ENCODE results near the gene TPD52L1. TPM values are rescaled to one million over a fixed set of nuclear protein-coding genes. Genes with fewer than 3 reads are reported as not detected.

TPD52L1 gene
- total RNA-seq, 1 donor from 2014 or later = 200 TPM

DNA sequence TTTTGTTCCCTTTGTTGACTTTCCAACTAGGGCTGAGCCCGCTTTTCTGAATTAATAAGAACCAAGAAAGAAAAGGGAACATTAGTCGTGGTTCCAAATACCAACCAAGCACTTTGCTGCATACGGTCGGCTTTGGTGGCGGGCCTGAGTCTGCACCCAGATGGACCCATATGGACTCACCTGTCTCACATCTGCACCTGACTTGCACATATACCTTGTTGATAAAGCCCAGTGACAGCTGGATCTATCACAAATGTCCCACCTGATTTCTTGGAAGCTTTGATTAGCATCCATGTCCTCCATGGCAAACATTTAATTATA, 39.0 kb downstream of the TPD52L1 start:
- no peak for DNase-seq (ENCODE audit: low spot score in 2 of 2, unreplicated experiment in 2 of 2)
- Mint-ChIP-seq H3K4me1 (peaks cover 68% of the 10 kb centered on the region), H3K27ac (peak overlapping the region; percentile 43), H3K4me3 (no peak overlapping the region), H3K27me3 (ENCODE audit: low read depth) (no peaks in the 10 kb centered on the region), H3K9me3 (no peaks in the 10 kb centered on the region), H3K36me3 (no peaks in the 10 kb centered on the region)
- TF ChIP-seq, protein P1, sequence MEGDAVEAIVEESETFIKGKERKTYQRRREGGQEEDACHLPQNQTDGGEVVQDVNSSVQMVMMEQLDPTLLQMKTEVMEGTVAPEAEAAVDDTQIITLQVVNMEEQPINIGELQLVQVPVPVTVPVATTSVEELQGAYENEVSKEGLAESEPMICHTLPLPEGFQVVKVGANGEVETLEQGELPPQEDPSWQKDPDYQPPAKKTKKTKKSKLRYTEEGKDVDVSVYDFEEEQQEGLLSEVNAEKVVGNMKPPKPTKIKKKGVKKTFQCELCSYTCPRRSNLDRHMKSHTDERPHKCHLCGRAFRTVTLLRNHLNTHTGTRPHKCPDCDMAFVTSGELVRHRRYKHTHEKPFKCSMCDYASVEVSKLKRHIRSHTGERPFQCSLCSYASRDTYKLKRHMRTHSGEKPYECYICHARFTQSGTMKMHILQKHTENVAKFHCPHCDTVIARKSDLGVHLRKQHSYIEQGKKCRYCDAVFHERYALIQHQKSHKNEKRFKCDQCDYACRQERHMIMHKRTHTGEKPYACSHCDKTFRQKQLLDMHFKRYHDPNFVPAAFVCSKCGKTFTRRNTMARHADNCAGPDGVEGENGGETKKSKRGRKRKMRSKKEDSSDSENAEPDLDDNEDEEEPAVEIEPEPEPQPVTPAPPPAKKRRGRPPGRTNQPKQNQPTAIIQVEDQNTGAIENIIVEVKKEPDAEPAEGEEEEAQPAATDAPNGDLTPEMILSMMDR (IDR thresholded peaks at IDR 0.05; ENCODE audit: unreplicated experiment) = peak; percentile 30

DNA sequence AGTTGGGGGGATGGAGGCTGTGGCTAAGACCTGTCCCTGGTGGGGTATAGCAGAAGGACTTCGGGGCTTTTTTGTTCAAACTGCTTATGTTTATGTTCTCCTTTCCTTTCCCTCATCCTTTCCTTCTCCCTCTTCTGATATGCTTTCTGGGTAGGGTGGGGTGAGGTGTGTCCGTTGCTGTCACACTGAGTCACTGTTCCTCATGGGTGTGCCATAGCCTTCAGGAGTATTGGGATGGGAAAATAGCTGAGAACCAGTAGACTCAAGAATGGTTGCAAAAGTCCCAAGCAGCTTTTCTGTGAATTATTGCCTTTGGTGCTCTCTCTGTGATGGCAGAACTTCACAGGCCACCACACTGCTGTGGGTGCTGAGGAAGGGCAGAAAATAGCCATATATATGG, 39.6 kb downstream of the TPD52L1 start:
- no peaks in the 10 kb centered on the region for H3K27me3 Mint-ChIP-seq (ENCODE audit: low read depth)
- peaks cover 70% of the 10 kb centered on the region for H3K4me1 Mint-ChIP-seq
- H3K27ac Mint-ChIP-seq = peak overlapping the region; percentile 12

DNA sequence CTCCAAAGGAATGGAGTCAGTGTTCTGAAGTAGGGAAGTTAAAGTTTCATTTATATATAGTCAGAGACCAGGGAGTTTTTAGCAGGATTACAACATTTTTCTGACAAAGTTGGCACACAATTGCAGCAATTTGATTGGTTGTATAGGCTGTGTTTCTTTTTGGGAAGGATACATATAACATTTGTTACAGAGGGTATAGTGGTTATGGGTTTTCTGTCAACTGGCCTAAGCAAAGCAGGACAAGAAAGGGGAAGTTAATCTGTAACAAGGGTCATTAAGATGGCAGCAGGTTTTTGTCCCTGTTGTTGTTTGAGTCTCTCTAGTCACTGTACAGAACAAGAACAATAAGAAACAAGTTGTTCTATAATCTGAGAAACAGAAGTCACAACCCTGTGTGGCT, 41.4 kb downstream of the TPD52L1 start:
- no peaks in the 10 kb centered on the region for H3K27me3 Mint-ChIP-seq (ENCODE audit: low read depth)
- H3K9me3 Mint-ChIP-seq = no peaks in the 10 kb centered on the region
- no peaks in the 10 kb centered on the region for H3K36me3 Mint-ChIP-seq
- DNase-seq (ENCODE audit: low spot score in 2 of 2, unreplicated experiment in 2 of 2) = no peak
- H3K4me3 Mint-ChIP-seq = no peak overlapping the region
- peak overlapping the region; percentile 87 for H3K27ac Mint-ChIP-seq
- H3K4me1 Mint-ChIP-seq = peaks cover 68% of the 10 kb centered on the region
- TF ChIP-seq, protein P1 (IDR thresholded peaks at IDR 0.05; ENCODE audit: unreplicated experiment) = no peak

More for the DNA sequence above, 39.6 kb downstream of the TPD52L1 start:
- H3K4me3 Mint-ChIP-seq = no peak overlapping the region
- TF ChIP-seq, protein P1 (IDR thresholded peaks at IDR 0.05; ENCODE audit: unreplicated experiment) = no peak
- H3K36me3 Mint-ChIP-seq = no peaks in the 10 kb centered on the region
- no peaks in the 10 kb centered on the region for H3K9me3 Mint-ChIP-seq
- no peak for DNase-seq (ENCODE audit: low spot score in 2 of 2, unreplicated experiment in 2 of 2)

DNA sequence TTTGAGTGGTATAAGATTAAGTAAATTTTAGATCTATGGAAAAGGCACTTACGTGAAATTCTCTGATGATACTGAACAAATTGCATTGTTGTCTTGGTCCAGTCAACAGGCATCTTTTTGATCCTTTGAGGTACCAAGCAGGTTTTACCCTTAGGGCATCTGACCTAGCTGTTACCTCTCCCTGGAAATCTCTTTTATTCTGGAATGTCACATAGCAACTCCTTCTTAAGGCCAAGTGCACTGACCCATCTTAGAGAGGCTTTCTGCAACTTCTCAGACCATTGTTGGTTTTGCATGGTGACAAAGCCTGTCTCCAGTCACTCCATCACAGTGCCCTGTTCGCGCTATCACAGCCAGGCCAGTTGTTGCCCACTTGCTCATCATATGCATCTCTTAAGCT, 42.0 kb downstream of the TPD52L1 start:
- Mint-ChIP-seq H3K27ac (peak overlapping the region; percentile 87), H3K27me3 (ENCODE audit: low read depth) (no peaks in the 10 kb centered on the region), H3K4me1 (peaks cover 73% of the 10 kb centered on the region), H3K4me3 (no peak overlapping the region), H3K9me3 (no peaks in the 10 kb centered on the region), H3K36me3 (no peaks in the 10 kb centered on the region)
- no peak for DNase-seq (ENCODE audit: low spot score in 2 of 2, unreplicated experiment in 2 of 2)
- TF ChIP-seq, protein P1 (IDR thresholded peaks at IDR 0.05; ENCODE audit: unreplicated experiment) = no peak

DNA sequence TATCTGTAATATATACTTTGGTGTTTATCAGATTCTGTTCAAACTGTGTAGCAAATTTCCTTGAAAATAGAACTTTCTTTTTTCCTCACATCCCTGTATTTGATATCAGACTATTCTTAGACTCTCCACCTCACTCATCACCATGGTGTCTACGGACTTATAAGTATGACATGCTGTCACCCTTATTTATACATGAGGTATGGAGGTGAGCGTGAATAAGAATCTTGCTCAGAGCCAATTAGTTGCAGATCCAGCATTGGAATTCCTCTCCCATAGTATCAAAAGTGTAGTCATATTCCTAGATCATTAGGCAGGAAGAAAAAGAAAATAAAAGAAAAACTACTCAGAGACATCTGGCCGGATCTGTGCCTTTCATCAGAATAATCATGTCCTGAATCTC, 43.0 kb downstream of the TPD52L1 start:
- H3K4me1 Mint-ChIP-seq = peaks cover 75% of the 10 kb centered on the region
- DNase-seq (ENCODE audit: low spot score in 2 of 2, unreplicated experiment in 2 of 2) = no peak
- peak overlapping the region; percentile 84 for H3K27ac Mint-ChIP-seq
- H3K9me3 Mint-ChIP-seq = no peaks in the 10 kb centered on the region
- no peaks in the 10 kb centered on the region for H3K27me3 Mint-ChIP-seq (ENCODE audit: low read depth)
- no peak overlapping the region for H3K4me3 Mint-ChIP-seq
- no peaks in the 10 kb centered on the region for H3K36me3 Mint-ChIP-seq
- TF ChIP-seq, protein P1 (IDR thresholded peaks at IDR 0.05; ENCODE audit: unreplicated experiment) = no peak

DNA sequence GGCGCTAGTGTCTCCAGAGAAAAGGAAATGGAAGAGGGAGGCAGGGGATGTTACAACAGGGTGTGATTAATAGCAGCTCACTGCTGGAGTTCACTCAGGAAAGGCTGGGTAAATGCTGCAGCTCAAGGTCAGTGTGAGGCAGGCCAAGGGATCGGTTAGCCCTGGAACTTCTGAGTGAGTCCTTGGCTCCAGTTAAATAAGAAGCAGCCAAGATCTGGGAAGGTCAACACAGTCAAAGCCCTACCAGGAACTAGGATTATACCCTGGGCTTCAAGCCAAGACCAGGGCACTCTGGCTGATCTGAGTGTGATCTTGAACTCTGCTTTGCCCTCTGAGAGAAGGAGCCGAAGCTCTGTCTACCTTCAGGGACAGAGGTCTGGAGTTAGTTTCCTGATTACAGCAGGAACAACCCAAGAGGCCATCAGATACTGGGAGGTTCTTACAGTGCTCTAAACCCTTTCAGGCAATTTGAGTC, 44.3 kb downstream of the TPD52L1 start:
- TF ChIP-seq, protein P1 (IDR thresholded peaks at IDR 0.05; ENCODE audit: unreplicated experiment) = no peak
- Mint-ChIP-seq H3K36me3 (no peaks in the 10 kb centered on the region), H3K4me3 (no peak overlapping the region), H3K27me3 (ENCODE audit: low read depth) (no peaks in the 10 kb centered on the region), H3K9me3 (no peaks in the 10 kb centered on the region), H3K27ac (peak overlapping the region; percentile 84), H3K4me1 (peaks cover 78% of the 10 kb centered on the region)
- no peak for DNase-seq (ENCODE audit: low spot score in 2 of 2, unreplicated experiment in 2 of 2)

All from mesothelial cell of epicardium (in vitro differentiated cells).